Measurements from ENCODE around the gene SIPA1L3. TPM values are rescaled to one million over a fixed set of nuclear protein-coding genes. Genes with fewer than 3 reads are reported as not detected.
A peak's percentile ranks its signal among the peaks of the same experiment; 100 is the strongest.

Gene SIPA1L3
- total RNA-seq, 1 donor from 2014 or later = 3.4 TPM

- DNase-seq (ENCODE audit: low read depth) (no peak), FAIRE-seq (no peak)
- Histone ChIP-seq H3K36me3 (ENCODE audit: control insufficient read depth, insufficient read depth, low read length) (peaks cover 2% of the 10 kb centered on the region), H3K27me3 (ENCODE audit: control insufficient read depth, insufficient read depth, low read length) (no peaks in the 10 kb centered on the region), H3K4me3 (ENCODE audit: low read depth, low read length) (no peak overlapping the region)
- no peak for TF ChIP-seq CTCF (IDR thresholded peaks at IDR 0.05; ENCODE audit: insufficient read depth, low read length, severe bottlenecking)
These were observed 283.8 kb downstream of the SIPA1L3 start for GRCh38 chr19:38190793-38191192.

DNA sequence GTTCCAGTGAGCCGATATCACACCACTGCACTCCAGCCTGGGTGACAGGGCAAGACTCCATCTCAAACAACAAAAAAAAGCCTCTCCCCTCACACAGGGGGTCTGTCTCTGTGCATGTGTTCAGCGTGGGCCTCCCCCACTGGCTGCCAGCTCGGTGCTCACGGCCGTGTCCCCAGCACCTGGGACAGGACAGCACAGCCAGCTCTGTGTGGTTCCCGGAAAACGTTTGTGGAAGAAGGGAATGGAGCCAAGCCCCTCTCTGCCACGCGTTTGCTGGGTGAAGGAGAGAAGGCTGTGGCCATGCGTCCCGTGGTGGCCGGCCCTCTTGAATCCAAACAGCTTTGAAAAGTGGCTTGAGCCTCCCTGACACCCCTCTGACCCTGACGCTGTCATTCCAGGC lies 284.7 kb downstream of the SIPA1L3 start:
- Histone ChIP-seq H3K36me3 (ENCODE audit: control insufficient read depth, insufficient read depth, low read length) (peaks cover 2% of the 10 kb centered on the region), H3K4me3 (ENCODE audit: low read depth, low read length) (no peak overlapping the region), H3K27me3 (ENCODE audit: control insufficient read depth, insufficient read depth, low read length) (no peaks in the 10 kb centered on the region)
- DNase-seq (ENCODE audit: low read depth) (no peak), FAIRE-seq (no peak)
- no peak for TF ChIP-seq CTCF (IDR thresholded peaks at IDR 0.05; ENCODE audit: insufficient read depth, low read length, severe bottlenecking)

DNA sequence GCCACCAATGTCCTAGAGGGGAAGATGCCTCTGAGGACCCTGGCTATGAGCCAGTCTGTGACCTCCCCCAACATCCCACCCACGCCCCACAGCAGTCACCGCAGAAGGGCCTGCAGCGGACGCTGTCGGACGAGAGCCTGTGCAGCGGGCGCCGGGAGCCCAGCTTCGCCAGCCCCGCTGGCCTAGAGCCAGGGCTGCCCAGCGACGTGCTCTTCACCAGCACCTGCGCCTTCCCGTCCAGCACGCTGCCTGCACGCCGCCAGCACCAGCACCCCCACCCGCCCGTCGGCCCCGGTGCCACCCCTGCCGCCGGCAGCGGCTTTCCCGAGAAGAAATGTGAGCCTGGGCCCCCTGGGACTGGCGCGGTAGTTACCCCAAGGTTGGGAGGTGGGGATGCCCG lies 286.4 kb downstream of the SIPA1L3 start:
- Histone ChIP-seq H3K36me3 (ENCODE audit: control insufficient read depth, insufficient read depth, low read length) (peaks cover 2% of the 10 kb centered on the region), H3K4me3 (ENCODE audit: low read depth, low read length) (no peak overlapping the region), H3K27me3 (ENCODE audit: control insufficient read depth, insufficient read depth, low read length) (no peaks in the 10 kb centered on the region)
- FAIRE-seq (no peak), DNase-seq (ENCODE audit: low read depth) (no peak)
- TF ChIP-seq CTCF (IDR thresholded peaks at IDR 0.05; ENCODE audit: insufficient read depth, low read length, severe bottlenecking) = no peak

- Histone ChIP-seq H3K36me3 (ENCODE audit: control insufficient read depth, insufficient read depth, low read length) (peaks cover 5% of the 10 kb centered on the region), H3K27me3 (ENCODE audit: control insufficient read depth, insufficient read depth, low read length) (no peaks in the 10 kb centered on the region), H3K4me3 (ENCODE audit: low read depth, low read length) (no peak overlapping the region)
- no peak for TF ChIP-seq CTCF (IDR thresholded peaks at IDR 0.05; ENCODE audit: insufficient read depth, low read length, severe bottlenecking)
- no peak for FAIRE-seq
- peak; percentile 87 for DNase-seq (ENCODE audit: low read depth)
These were observed 287.2 kb downstream of the SIPA1L3 start for GRCh38 chr19:38194061-38194701.

DNA sequence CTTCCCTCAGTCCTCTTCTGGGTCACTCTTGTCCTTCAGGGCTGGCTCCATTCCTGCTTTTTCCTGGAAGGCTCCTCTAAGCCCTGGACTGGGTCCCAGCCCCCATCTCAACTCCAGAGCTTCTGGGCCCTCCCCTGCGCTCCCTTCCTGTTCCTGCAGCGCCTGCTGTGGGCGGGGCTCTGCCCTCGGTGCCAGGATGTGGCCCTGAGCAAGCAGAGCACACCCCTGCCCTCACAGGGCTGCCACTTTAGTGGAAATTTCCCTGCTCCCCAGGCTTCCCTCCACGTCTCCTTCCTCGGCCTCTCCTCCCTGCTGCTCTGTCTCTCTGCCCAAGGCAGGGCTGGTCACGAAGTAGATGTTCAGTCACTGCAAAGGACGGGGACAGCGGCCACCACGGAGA lies 288.2 kb downstream of the SIPA1L3 start:
- H3K4me3 ChIP-seq (ENCODE audit: low read depth, low read length) = no peak overlapping the region
- no peaks in the 10 kb centered on the region for H3K27me3 ChIP-seq (ENCODE audit: control insufficient read depth, insufficient read depth, low read length)
- TF ChIP-seq CTCF (IDR thresholded peaks at IDR 0.05; ENCODE audit: insufficient read depth, low read length, severe bottlenecking) = no peak
- no peak for FAIRE-seq
- peaks cover 5% of the 10 kb centered on the region for H3K36me3 ChIP-seq (ENCODE audit: control insufficient read depth, insufficient read depth, low read length)
- no peak for DNase-seq (ENCODE audit: low read depth)

DNA sequence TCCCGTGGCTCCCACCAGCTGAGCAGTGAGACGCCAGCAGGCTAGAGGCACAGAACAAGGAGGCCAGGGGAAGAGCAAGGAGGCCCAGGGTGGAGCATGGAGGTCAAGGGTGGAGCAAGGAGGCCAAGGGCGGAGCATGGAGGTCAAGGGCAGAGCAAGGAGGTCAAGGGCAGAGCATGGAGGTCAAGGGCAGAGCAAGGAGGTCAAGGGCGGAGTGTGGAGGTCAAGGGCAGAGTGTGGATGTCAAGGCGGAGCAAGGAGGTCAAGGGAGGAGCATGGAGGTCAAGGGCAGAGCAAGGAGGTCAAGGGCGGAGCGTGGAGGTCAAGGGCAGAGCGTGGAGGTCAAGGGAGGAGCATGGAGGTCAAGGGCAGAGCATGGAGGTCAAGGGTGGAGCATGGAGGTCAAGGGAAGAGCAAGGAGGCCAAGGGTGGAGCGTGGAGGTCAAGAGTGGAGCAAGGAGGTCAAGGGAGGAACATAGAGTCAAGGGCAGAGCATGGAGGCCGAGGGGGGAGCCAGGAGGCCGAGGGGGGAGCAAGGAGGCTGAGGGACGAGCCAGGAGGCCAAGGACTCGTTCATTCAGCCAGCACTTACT lies 289.3 kb downstream of the SIPA1L3 start:
- H3K27me3 ChIP-seq (ENCODE audit: control insufficient read depth, insufficient read depth, low read length) = no peaks in the 10 kb centered on the region
- peaks cover 5% of the 10 kb centered on the region for H3K36me3 ChIP-seq (ENCODE audit: control insufficient read depth, insufficient read depth, low read length)
- FAIRE-seq = no peak
- DNase-seq (ENCODE audit: low read depth) = no peak
- no peak overlapping the region for H3K4me3 ChIP-seq (ENCODE audit: low read depth, low read length)
- no peak for TF ChIP-seq CTCF (IDR thresholded peaks at IDR 0.05; ENCODE audit: insufficient read depth, low read length, severe bottlenecking)
